Endothelial cell (in vitro differentiated cells): ENCODE results near the gene MDH1B. TPM values are rescaled to one million over a fixed set of nuclear protein-coding genes. Genes with fewer than 3 reads are reported as not detected.
A peak's percentile ranks its signal among the peaks of the same experiment; 100 is the strongest.

Source experiments
- DNase-seq: peaks from one replicate; pipeline ENCODE4 v3.0.0; 2021; ENCODE audit warnings: low spot score
- H3K27ac Mint-ChIP-seq: one replicate; pipeline ENCODE4 v1.8.0; 2021; ENCODE audit warnings: mixed read lengths, inconsistent platforms; ENCODE audit not compliant: unreplicated experiment
- H3K27me3 Mint-ChIP-seq: one replicate; pipeline ENCODE4 v1.8.0; 2021; ENCODE audit warnings: mild to moderate bottlenecking, moderate library complexity, mixed read lengths, inconsistent platforms; ENCODE audit not compliant: unreplicated experiment
- H3K36me3 Mint-ChIP-seq: one replicate; pipeline ENCODE4 v1.8.0; 2021; ENCODE audit warnings: mild to moderate bottlenecking, low read depth, mixed read lengths, inconsistent platforms; ENCODE audit not compliant: unreplicated experiment
- H3K4me1 Mint-ChIP-seq: one replicate; pipeline ENCODE4 v1.8.0; 2021; ENCODE audit warnings: mild to moderate bottlenecking, mixed read lengths, inconsistent platforms; ENCODE audit not compliant: unreplicated experiment
- H3K4me3 Mint-ChIP-seq: one replicate; pipeline ENCODE4 v1.8.0; 2021; ENCODE audit warnings: mild to moderate bottlenecking, mixed read lengths, inconsistent platforms; ENCODE audit not compliant: unreplicated experiment
- H3K9me3 Mint-ChIP-seq: one replicate; pipeline ENCODE4 v1.8.0; 2021; ENCODE audit warnings: mixed read lengths, inconsistent platforms; ENCODE audit not compliant: unreplicated experiment
- total RNA-seq: library from RNA; stranded (reverse); fragmentation: NEBNext Ultra II Directional; extraction: Animal tissue kit (Norgen Biotek cat#: 25700); gene quantifications from one replicate; pipeline ENCODE4 v1.2.1, GENCODE V29; 2021; ENCODE audit not compliant: unreplicated experiment
- TF ChIP-seq, protein P1 (sequence below): fragments of 200-600 bp; sonication (generic); IDR thresholded peaks from one replicate; pipeline ENCODE4 v1.5.0; 2021; ENCODE audit warnings: antibody characterized with exemption; ENCODE audit not compliant: unreplicated experiment

Gene MDH1B
- total RNA-seq, 1 donor from 2014 or later = 2.3 TPM

DNA sequence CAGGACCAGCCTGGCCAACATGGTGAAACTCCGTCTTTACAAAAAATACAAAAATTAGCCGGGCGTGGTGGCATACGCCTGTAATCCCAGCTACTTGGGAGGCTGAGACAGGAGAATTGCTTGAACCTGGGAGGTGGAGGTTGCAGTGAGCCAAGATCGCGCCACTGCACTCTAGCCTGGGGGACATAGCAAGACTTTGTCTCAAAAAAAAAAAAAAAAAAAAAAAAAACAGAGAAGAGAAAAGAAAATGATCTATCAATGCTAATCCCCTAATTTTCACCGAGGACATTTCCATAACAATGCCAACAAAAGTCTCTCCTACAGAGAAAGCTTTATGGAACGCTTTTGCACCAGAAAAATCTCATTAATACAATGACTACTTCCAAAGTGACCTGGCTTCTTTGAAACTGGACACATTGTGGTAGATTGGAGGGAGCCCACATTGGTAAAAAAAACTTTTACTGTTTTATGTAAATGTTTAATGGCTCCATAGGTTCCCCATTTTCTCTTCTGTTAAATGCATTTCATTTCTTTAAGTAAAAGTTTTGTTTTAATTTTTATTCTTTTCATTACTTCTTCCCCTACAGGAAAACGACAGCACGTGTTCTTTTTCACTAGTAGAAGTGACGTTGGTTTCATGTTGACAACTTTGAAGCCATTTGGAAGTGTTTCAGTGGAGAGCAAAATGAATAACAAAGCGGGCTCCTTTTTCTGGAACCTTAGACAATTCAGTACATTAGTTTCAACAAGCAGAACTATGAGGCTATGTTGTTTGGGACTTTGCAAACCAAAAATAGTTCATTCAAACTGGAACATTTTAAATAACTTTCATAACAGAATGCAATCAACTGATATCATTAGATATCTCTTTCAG lies 1.2 kb upstream of the MDH1B start:
- TF ChIP-seq, protein P1, sequence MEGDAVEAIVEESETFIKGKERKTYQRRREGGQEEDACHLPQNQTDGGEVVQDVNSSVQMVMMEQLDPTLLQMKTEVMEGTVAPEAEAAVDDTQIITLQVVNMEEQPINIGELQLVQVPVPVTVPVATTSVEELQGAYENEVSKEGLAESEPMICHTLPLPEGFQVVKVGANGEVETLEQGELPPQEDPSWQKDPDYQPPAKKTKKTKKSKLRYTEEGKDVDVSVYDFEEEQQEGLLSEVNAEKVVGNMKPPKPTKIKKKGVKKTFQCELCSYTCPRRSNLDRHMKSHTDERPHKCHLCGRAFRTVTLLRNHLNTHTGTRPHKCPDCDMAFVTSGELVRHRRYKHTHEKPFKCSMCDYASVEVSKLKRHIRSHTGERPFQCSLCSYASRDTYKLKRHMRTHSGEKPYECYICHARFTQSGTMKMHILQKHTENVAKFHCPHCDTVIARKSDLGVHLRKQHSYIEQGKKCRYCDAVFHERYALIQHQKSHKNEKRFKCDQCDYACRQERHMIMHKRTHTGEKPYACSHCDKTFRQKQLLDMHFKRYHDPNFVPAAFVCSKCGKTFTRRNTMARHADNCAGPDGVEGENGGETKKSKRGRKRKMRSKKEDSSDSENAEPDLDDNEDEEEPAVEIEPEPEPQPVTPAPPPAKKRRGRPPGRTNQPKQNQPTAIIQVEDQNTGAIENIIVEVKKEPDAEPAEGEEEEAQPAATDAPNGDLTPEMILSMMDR = no peak
- peaks cover 6% of the 10 kb centered on the region for H3K36me3 Mint-ChIP-seq
- no peak for DNase-seq
- peak overlapping the region; percentile 99 for H3K4me3 Mint-ChIP-seq
- peaks cover 11% of the 10 kb centered on the region for H3K4me1 Mint-ChIP-seq
- peaks cover 3% of the 10 kb centered on the region for H3K27me3 Mint-ChIP-seq
- no peaks in the 10 kb centered on the region for H3K9me3 Mint-ChIP-seq
- peak overlapping the region; percentile 94 for H3K27ac Mint-ChIP-seq

- peaks cover 3% of the 10 kb centered on the region for H3K27me3 Mint-ChIP-seq
- H3K4me3 Mint-ChIP-seq = peak overlapping the region; percentile 99
- TF ChIP-seq, protein P1 = no peak
- H3K36me3 Mint-ChIP-seq = peaks cover 6% of the 10 kb centered on the region
- H3K9me3 Mint-ChIP-seq = no peaks in the 10 kb centered on the region
- peak overlapping the region; percentile 94 for H3K27ac Mint-ChIP-seq
- no peak for DNase-seq
- peaks cover 11% of the 10 kb centered on the region for H3K4me1 Mint-ChIP-seq
Measured at GRCh38 chr2:206764673-206765241, 371 bp downstream of the MDH1B start.

DNA sequence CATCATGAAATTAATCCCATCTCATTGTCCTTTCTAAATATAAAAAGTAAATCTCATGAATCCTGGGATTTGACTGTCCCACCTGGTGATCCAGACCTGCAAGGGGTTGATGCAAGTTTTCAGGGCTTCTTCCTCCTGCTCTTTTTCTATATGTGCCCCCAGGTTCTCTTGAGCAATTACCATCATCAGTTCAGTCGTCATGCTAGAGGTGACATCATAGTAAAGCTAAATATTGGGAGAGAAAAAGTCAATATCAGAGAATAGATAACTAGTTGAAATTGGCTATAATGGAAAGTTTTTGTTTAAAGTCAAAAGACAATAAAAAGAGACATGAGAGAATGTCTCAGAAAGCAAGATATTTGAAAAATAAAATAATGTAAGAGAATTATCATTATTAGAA lies 8.3 kb downstream of the MDH1B start:
- Mint-ChIP-seq H3K4me3 (no peak overlapping the region), H3K27me3 (no peaks in the 10 kb centered on the region), H3K4me1 (no peaks in the 10 kb centered on the region), H3K36me3 (no peaks in the 10 kb centered on the region), H3K9me3 (no peaks in the 10 kb centered on the region), H3K27ac (no peak overlapping the region)
- no peak for DNase-seq
- TF ChIP-seq, protein P1 = no peak

GRCh38 chr2:206740800-206741199 lies 24.3 kb downstream of the MDH1B start:
- Mint-ChIP-seq H3K9me3 (no peaks in the 10 kb centered on the region), H3K36me3 (no peaks in the 10 kb centered on the region)
- TF ChIP-seq, protein P1 = no peak

GRCh38 chr2:206739271-206739670 lies 25.9 kb downstream of the MDH1B start:
- Mint-ChIP-seq H3K27me3 (no peaks in the 10 kb centered on the region), H3K4me1 (no peaks in the 10 kb centered on the region), H3K4me3 (no peak overlapping the region), H3K27ac (no peak overlapping the region), H3K9me3 (no peaks in the 10 kb centered on the region), H3K36me3 (no peaks in the 10 kb centered on the region)
- no peak for DNase-seq
- TF ChIP-seq, protein P1 = no peak

More at GRCh38 chr2:206740800-206741199, 24.3 kb downstream of the MDH1B start:
- Mint-ChIP-seq H3K27me3 (no peaks in the 10 kb centered on the region), H3K4me1 (no peaks in the 10 kb centered on the region), H3K27ac (no peak overlapping the region), H3K4me3 (no peak overlapping the region)
- no peak for DNase-seq
